GM20431 (cell line): ENCODE results near the gene C1GALT1.

Experiments used
- in situ Hi-C: fragments of 300-500 bp; cut with MseI, MboI; formaldehyde crosslinking; loops from one replicate; pipeline ENCODE4 v1.15.0; 2020; ENCODE audit warnings: low sequenced_read_pairs; ENCODE audit not compliant: unreplicated experiment

C1GALT1 gene

DNA sequence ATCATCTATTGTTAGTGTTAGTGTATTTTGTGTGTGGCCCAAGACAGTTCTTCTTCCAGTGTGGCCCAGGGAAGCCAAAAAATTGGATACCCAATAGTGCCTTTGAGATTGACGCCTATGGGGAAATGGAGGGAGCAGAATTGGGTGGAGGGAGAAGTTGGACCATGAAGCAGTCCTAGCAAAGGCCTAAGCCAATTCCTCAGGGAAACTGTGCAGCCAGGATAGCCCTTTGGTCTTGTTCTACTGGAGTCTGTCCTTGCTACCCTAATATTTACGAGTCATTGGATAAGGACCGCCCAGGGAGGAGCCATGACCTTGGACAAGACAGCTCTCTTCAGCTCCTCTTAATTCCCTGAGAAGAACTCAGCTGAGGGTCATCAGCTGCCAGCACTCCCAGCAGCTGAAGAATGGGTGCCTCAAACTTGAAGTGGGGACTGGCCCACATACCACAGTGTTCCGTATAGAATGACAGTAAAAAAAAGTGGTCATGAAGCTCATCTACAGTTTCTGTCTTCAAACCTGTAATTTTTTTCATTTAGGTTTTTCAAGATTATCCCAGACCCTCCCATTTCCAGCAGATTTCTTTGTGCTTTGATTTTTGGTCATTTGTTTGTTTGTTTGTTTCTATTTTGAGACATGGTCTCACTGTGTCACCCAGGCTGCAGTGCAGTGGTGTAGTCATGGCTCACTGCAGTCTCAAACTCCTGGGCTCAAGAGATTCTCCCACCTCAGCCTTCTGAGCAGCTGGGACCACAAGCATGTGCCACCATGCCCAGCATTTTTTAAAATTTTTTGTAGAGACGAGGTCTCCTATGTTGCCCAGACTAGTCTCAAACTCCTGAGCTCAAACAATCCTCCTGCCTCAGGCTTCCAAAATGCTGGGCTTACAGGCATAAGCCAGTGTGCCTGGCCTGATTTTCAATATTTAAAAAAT lies 81.2 kb downstream of the C1GALT1 start:
- in situ Hi-C loops = no loop called here

DNA sequence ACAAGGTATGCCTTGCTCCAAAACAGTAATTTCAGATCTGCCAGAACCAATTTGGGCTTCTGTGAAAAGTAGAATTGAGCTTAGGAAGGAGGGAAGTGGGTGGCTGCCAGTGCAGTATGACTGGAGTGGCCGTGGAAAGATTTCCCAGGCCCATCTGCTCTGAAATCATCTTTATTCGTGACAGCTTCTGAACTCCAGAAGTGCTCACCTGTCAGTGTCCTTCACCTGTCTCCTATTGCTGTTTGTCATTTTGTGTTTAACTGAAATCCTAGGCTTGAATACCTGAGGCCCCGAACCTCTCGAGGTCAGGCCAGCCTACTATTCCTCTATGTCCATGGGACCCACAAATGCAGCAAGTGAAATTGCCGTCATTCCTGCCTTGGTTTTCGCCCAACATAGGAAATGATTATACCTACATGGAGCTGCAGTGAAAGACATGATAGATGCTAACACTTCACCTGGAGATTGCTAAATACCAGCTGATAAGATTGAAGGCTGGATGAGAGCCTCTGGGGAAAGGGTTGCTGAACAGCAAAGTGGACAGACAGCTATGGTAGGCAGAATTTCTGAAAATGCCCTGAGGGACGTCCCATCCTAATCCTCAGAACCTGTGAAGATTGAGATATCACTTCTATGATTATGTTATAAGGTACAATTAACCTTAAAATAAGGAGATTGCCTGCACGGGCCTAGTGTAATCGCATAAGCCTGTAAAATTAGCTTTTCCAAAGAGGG lies 82.1 kb downstream of the C1GALT1 start:
- in situ Hi-C loops = no loop called here

DNA sequence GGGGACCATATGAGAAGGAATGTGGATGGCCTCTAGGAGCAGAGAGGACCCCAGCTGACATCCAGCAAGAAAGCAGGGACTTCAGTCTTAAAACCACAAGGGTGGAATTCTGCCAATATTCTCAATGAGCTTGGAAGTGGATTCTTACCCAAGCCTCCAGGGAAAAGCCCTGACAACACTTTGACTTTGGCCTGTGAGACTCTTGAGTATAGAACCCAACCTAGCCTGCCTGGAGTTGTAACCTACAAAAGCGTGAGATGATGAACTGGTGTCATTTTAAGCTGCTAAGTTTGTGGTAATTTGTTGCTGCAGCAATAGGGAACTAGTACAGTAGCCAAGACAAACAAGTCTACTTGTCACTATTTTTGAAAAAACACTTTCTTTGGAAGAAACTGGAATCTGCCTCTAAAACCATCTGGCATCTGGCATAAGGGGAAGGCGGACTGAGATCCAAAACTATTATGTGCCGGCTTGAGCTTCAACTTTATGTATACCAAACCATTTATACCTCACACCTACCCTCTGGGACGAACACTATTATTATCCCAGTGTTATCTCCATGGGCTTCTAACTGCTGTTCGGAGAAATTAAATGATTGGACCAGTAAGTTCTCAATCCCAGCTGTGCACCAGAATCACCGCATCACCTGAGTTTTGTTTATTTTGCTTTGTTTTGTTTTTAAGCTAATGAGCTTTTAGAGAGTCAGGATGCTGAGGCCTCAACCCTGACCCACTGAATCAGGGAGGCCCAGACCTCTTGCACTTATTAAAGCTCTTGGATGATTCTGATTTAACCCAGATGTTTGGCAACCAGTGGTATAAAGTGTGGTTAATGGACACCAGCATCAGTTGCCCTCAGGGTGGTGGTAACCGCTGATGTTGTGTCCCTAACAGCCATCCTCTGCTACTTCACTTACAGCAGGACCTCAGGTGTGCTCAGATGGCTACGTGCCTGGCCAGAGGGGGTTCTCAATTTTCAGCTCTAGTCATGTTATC lies 83.0 kb downstream of the C1GALT1 start:
- in situ Hi-C loops = no loop called here

DNA sequence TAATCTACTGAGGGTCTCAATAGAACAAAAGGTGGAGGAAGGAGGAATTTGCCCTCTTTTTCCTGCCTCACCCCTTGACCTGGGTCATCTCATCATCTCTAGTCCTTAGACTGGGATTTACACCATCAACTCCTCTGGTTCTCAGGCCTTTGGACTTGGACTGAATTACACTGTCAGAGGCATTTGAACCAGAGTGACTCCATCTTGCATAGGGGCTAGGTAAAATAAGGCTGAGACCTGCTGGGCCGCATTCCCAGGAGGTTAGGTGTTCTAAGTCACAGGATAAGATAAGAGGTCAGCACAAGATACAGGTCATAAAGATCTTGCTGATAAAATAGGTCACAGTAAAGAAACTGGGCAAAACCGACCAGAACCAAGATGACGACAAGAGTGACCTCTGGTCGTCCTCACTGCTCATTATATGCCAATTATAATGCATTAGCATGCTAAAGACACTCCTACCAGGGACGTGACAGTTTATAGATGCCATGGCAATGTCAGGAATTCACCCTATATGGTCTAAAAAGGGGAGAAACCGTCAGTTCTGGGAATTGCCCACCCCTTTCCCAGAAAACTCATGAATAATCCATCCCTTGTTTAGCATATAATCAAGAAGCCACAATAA lies 84.0 kb downstream of the C1GALT1 start:
- in situ Hi-C loops = no loop called here

DNA sequence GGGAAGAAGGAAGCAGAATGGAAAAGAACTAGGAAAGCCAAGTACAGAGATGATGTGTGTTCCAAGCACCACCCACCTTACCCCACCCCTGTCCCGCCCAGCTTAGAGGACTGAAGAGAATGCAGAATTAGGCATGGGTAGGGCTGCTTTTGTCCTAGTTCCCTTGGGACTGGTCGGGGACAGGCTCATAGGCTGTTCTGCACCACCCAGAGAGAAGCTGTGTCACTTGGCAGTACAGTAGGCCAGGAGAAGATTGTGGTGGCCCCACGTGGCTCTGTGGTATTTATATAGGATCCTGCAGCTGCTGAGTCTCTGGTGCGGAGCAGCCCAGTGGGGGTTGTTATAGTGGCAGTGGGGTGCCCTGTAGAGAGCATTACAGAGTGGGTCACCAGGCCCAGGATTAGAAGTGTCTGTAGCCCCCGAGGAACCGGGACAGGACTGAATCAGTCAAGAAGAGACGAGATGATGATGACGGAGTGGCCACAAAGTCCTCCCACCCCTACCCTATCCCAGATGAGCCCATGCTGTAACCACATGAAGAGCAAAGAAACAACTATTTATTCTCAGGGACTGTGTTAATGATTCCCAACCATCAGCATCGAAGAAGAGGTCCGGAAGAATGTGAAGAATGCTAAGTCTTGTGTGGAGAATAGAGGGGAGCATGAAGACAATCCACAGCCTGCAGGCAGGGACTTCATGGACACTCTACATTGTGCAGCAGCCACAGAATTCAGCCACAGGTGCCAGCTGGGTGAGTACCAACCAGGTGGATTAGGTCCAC lies 88.9 kb downstream of the C1GALT1 start:
- in situ Hi-C loops = no loop called here

DNA sequence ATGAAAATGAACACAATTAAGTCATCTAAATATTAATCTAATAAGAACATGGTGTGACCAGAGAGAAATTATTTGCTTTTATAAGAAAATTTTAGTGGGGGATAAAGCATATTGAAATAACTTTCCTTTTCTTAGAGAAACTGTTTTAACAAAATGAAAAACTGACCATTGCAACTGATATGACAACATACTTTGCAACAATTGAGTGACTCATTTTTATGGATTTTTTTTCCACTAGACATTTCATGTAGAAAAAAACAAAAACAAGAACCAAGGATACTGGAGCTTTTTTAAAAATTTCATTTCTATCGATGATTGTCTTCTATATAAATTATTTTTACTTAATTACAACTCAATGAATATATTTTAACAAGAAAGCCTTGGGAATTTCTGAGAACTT lies 90.0 kb downstream of the C1GALT1 start:
- in situ Hi-C loops = no loop called here

DNA sequence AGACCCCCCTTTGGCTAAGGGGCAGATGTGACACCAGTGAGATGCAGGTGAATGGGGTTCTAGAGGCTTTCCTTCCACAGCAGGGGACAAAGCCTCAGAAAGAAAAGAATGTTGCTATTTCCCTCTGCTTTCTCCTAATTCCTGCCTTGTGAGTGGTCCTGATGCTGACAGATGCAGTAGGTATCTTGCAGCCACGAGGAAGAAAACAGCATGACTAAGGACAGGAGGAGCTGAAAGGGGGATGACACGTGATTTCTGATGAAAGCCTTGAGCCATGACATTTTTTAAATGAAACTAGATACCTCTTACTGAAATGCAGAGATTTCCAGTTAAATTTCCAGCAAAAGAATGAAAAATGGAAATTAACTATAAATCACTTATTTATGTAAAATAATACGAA lies 92.4 kb downstream of the C1GALT1 start:
- in situ Hi-C loops = no loop called here

DNA sequence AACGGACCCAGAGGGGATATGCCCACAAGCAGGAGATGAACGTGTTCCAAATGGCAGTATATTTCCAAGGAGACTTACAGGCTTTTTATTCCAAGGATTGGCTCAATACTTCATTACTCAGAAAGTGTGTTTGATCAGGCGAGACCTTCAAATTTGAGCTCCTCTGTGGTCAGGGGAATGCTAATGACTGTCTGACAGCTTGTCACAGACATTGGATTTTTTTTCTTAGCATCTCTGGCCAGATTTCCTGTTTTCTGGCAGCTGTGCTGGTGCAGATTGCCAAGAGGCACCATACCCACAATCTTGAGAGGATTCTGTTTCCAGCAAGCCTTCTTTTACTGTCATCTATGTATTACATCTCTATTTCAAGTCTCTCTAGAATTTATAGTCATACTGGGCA lies 93.8 kb downstream of the C1GALT1 start:
- in situ Hi-C loops = no loop called here

DNA sequence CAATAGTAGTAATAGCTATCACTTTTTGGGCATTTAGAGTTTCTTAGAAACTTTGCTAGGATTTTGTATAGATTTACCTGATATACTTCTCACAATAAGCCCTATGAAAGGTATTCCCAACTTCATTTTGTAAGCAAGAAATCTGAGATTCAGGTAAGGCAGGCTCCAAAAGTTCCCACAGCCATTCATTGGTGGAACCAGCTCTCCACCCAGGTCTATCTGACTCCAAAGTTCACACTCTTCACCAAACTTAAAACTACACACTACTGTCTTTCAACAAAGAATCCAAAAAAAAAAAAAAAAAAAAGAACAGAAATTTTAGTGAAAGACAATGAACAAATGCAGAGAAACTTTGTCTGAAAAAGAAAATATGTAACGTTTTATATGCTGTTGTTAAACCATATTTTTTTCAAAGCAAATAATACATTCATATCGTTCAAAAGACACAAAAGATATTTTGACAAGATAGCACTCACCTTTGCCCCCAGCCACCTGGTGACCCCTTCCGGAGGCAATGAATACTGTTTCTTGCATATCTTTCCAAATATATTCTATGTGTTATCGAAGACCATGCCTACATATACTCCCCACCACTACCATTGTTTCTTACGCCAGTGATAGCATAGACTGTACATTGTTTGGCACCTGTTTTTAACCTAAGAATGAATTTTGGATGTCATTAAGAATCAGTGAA lies 108.2 kb downstream of the C1GALT1 start:
- in situ Hi-C loops = no loop called here

DNA sequence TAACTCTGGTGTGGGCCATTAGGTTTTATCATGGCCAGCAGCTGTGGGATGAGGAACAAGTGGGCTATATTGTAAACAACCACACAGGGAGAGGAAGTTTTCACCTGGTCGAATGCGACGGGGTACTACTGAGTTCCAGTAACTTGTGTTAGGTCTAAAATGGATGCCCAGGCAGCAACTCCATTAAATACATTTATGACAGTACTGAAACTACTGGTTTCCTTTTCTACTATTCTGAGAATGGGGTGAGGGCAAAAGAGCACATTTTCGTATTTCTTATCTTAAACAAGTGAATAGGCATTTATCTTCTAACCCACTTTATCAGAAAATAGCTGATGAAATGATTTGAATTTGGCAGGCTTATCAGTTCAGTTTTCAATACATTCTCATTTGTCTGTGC lies 109.7 kb downstream of the C1GALT1 start:
- in situ Hi-C loops = no loop called here

DNA sequence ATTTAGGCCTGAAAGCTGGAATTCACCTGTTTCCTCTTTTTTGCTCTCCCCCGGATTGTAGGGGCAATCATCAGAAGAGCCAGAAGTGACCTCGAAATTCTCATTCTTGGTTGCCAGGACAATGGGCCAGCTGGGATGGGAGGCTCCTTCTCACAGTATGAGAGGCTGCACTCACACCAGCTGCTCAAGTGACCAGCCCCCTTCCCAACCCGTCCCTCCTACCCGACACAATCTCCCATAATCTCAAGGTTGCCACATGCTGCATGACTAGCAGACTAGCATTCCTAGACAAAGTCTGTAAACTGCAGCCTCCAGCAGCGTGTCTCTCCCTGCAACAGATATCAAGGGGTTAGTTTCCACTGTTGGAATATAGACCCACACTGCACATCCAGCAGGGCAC lies 110.3 kb downstream of the C1GALT1 start:
- in situ Hi-C loops = no loop called here

DNA sequence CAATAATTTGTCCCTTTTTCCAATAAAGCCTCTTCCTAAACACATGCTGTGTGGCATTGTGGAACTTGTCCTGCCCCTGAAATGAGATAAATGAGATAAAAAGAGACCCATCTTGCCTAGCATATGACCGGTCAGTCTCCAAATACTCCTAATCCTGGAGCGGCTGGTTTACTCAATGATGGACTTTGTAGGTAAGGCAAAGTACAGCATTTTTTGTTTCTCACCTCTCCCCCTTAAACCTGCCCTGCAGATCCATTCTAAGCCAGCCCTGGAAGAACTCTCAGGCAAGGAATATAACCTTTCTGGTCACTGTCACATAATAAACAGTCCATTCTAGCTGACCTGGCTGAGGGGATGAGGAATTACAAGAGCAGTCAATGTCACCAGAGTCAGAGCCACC lies 110.7 kb downstream of the C1GALT1 start:
- in situ Hi-C loops = no loop called here

DNA sequence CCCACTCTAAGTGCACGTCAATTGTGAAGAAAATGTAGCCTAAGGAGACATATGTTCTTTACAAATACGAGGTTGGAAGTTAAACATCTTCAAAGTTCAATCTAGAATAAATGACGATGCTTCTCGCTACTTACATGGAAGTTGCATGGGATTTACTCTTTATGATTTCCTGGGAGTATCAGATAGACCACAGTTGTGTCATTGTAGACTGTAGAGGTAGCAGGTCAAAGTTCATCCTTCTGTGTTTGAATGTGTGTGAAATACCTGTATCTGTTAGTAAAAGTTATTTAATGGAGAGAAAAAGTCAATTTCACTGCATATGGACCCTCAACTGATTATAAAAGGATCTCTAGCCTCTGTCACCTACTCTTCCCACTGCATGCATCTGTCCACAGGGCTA lies 112.6 kb downstream of the C1GALT1 start:
- in situ Hi-C loops = no loop called here
